ENCODE measurements around the gene PRMT9. TPM values are rescaled to one million over a fixed set of nuclear protein-coding genes. Genes with fewer than 3 reads are reported as not detected.

Gene PRMT9
- total and polyA plus RNA-seq, 10 of the 15 experiments (the other 5 are each of a cell fraction or from before 2014, with no cell fraction given): 4.1 to 11.8 (median 7.6) TPM

DNA sequence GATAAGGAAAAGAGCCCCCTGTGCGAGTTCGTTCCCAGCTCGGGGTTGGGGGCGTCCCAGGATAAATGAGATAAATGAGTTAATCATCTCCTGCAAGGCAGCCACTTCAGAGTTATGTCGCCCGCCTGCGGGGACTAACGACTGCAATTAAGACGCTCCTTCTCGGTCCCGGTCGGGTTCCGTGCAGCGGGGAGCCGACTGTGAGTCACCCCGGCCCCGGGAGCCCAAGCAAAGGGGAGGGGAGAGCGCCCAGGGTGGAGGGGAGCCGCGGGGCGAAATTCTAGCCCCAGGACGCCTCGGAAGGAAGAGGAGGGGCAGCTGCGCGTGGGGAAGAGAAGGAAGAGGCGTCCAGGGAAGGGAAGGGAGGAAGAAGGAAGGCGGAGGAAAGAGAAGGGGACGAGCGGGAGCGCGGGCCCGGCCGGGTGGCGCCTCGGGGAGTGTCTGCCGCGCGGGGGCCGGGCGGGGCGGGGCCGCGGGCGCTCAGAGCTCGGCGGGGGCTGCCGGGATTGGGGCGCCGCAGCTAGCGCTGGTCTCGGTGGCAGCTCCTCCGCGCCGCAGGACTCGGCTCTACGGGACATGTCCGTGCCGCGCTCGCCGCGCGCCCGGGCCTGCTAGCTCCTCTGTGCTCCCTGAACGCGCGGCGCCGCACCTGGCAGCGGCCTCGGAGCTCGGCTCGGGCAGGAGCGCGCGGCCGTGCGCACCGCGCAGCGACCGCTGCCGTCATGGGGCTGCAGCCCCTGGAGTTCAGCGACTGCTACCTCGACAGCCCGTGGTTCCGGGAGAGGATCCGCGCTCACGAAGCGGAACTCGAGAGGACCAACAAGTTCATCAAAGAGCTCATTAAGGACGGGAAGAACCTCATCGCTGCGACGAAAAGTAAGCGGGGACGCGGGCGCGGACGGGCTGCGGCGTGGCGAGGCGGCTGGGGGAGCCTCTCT lies 47.9 kb upstream of the PRMT9 start, which contains the start of gene ARHGAP10 (continued):
- TF ChIP-seq, protein P1, sequence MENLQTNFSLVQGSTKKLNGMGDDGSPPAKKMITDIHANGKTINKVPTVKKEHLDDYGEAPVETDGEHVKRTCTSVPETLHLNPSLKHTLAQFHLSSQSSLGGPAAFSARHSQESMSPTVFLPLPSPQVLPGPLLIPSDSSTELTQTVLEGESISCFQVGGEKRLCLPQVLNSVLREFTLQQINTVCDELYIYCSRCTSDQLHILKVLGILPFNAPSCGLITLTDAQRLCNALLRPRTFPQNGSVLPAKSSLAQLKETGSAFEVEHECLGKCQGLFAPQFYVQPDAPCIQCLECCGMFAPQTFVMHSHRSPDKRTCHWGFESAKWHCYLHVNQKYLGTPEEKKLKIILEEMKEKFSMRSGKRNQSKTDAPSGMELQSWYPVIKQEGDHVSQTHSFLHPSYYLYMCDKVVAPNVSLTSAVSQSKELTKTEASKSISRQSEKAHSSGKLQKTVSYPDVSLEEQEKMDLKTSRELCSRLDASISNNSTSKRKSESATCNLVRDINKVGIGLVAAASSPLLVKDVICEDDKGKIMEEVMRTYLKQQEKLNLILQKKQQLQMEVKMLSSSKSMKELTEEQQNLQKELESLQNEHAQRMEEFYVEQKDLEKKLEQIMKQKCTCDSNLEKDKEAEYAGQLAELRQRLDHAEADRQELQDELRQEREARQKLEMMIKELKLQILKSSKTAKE (IDR thresholded peaks at IDR 0.05; ENCODE audit: low read depth, poor library complexity, severe bottlenecking): no peak
- TF ChIP-seq TBL1XR1 (IDR thresholded peaks at IDR 0.05; ENCODE audit: low read depth, low read length) (no peak), HDAC6 (IDR thresholded peaks at IDR 0.05; ENCODE audit: unreplicated experiment) (peak; percentile 75), IRF4 (IDR thresholded peaks at IDR 0.05; ENCODE audit: low read depth, low read length) (no peak), MLLT1 (IDR thresholded peaks at IDR 0.05) (0 out of 2 replicates have a peak, but pooled peaks have one; percentile 12), NFIC (IDR thresholded peaks at IDR 0.05; ENCODE audit: low read depth, low read length) (no peak), ZNF217 (IDR thresholded peaks at IDR 0.05) (no peak), BMI1 (IDR thresholded peaks at IDR 0.05; ENCODE audit: borderline replicate concordance) (no peak), BCL11A (IDR thresholded peaks at IDR 0.05; ENCODE audit: low read depth, low read length) (no peak)

All from GM12878 (cell line).